Hematopoietic multipotent progenitor cell treated with erythropoietin and hydrocortisone succinate and interleukin-3 and kit ligand, for 4 days (in vitro differentiated cells): ENCODE data around the gene NFIB.

Experiments used
- DNase-seq: peaks from one replicate; pipeline ENCODE4 v3.0.0-alpha.2; 2015

The NFIB gene

DNA sequence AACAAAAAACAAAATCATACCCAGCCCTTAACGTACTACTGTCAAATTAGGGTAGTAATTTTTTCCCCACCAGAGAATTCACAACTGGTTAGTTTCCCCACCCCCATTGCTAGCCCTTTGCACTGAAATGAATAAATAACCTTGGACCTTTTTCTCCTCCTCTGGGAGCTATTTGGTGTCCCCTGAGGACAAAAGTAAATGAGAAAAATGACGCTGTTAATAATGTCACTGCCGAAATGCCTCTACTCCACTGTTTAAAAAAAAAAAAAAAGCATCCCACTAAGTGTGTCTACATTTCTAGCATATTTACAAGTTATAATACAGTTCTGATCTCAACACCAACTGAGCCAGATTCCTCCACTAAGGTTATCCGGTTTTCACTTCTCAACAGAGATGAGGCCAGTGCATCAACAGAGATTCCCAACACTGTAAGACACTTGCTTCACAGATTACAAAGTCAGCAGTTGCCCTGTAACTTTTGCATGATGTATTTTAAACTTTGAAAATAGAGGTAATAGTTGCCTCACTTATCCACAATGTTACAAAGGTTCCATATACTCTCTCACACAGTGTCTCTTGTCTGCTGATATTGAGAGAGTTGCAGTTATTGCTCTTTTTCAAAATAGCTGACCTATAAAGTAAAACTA is 5.1 kb upstream of the NFIB start:
- no peak for DNase-seq

DNA sequence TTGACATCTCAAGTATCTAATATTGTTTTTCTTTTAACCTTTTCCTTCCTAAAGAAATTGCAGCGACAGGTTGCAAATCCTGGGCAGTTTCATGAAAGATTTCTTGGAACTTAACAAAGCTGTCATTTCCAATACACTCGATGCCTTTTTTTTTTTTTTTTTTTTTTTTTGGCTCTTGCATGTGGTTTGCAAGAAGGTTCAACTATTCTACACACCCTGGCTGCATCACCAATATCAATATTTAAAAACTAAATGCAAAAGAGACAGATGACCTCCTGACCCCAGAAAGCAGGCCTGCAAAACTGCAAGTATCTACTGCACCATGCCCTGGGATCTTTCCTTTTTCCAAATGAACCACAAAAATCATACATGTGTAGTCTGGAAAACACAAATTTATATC is 4.4 kb upstream of the NFIB start:
- DNase-seq: no peak

DNA sequence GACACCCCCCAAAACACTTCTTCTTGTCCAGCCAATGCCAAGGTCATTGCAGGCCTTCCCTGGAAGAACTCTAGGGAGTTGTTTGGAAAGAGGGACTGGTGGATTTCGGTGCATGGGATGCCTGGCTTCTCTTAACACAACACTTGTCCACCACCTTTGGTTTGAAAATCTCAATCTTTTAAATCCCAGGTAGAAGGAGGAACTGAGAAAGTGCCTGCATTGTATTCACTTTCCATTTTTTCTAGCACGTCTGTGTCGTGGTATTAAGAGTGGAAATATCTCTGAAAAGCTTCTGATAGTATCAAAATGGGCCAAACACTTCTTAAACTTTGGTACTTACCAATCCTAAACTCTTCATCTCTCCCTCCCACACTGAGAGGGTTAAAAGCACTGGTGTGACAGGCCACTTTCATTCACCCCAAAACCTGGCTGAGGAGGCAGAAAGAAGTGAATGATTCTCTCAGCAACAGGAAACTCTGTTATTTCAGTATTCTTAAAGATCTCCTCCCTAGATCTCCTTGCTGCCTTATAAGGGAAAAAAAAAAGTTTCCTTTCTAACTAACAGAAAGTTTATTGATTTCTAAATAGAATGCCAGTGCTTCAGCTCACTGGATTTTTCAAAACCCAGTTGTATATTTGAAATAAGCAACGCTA is 3.9 kb upstream of the NFIB start:
- DNase-seq: no peak

DNA sequence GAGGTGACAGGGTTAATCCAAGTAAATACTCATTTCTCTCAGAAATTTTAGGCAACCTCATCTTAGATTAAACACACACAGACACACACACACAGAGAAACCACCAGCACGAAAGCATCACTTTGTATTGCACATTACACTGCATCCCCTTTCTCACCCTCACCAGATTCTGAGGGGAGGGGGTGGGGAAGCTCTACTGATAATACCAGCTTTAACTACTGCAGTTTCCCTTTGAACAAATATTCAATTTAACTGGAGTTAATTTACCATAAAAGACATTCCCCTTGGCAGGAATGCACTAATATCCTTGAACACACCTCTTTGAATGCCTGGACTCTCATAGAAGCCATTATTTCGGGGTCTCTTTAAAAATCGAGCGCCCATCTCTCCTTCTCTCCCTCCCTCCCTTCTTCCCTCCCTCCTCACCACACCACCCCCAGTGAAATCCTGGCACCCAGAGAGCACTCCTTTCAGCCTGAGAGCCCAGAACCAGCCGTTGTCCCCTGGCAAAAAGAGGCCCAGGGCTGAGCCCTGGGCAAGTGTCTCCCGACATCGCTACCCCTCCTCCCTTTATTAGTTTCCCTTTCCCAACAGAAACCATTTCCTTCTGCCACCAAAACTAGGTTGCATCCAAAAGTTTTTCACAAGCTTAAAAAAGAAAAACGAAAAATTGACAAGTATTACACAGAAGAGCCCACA is 2.8 kb upstream of the NFIB start:
- no peak for DNase-seq

DNA sequence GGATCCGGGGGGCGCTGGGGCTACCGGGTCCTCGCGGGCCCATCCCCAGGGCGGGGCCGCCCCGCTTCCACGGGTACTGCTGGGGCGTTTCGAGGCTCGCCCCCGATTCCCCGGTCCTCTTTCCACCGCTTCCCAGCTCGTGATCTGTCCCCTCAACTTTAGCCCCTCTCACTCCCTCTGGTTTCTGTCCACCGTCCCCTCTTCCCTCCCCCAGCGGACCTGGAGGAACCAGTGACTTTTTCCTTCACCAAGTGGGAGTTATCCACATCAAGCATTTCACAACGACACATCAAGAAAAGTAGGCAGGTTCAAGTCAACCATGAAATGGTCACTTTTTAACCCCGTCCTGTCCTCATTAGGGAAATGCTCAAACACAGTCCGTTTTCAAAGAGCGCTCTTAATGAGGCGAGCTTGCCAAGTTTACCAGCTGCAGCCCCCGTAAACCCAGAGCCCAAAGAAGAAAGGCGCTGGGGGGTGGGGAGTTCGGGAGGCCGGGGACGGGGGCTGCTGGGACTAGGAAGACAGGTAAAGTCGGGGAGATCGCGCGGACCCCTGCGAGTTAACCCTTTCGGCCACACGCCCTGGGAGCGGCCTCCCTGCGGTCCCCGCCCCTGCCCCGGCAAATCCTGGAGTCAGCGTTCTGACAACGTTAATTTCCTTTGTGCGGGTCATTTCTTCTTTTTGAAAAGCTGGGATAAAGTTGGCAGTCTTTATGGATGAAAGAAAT is 2.1 kb upstream of the NFIB start:
- no peak for DNase-seq

DNA sequence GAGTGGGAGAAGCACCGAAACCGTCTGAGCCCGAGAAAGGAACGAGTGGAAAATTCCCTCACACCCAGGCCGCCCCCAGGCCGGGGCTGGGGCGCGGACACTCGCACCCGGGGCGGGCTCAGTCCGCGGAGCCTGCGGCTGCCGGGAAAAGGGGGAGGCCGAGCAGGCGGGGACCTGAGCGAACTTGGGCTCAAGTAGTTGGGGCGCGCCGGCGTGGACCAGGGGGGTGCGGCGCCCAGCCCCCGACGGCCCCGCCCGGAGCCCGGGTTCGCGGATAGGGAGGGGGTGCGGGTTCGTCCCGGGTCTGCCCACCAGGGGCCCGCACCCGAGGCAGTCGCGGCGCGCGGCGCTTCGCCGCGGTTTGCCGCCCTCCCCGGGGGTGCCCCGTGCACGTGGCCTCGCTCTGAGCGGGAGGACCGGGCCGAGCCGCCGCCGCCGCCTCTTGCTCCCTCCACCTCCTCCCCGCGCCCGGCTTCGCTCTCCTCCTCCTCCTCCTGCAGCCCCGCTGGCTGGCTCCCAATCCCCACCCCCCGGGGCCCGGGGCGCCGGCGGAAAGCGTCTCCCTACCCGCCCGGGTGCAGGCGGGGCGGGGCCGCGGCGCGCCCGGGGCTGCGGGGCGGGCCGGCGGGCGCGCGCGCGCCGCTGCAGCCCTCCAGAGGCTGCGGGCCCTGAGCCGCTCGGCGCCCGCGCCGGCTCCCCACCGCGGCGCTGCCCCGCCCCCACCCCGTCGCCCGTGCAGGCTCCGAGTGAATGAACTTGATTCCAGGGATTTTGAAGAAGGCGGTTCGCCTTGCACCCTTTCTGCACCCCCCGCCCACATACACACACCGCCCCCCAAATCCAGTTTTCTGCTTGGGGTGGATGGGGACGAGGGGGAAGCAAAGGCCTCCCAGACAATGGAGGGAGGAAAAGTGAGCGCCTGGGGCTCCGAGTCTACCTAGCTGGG is 1.3 kb upstream of the NFIB start:
- DNase-seq: peak; percentile 40

DNA sequence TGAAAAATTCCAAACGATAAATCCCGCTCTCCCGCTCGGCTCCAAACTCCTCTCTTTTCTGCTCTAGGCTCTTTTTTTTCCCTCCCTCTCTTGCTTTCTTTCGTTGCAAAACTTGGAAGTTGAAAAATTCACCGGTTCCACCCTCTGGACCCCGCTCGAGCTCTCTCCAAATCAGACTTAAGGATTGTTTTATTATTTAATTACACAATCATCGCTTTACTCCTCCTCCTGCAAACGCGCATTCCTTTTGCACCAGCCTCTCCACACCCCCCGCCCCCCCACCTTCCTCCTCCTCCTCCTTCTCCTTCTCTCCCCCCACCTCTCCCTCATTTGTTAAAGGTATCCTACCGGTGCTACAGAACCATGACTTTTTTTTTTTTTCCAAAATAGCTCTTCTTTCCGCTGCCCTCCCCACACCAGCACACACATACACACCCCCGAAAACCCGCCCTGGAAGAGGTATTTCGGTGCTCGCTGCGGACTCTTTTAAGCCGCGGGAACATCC is 535 bp upstream of the NFIB start:
- DNase-seq: peak; percentile 39

DNA sequence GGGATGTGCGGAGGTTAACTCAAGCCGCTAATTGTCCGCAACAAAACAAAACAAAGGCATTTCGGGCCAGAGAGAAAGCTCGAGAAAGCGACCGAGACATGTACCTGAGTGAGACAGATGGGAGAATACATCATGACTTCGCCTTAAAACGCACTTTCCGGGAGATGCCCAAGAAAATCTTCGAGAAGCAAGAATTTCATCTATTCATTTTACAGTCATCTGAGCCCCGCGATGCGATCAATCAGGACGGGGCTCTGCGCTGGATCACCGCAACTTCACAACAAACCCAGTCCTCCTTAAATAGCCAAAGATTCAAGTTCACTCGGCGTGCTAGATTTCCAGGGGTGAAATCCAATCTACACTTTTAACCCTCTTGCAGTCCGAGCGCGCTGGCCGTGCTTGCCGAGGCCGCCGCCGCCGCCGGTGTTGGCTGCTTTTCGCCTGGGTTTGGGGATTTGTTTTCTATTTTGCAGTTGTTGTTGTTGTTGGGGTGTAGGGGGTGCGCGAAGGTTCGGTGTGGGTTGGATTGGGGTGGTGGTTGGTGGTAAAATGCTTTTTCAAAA is 482 bp downstream of the NFIB start:
- DNase-seq: peak; percentile 28

DNA sequence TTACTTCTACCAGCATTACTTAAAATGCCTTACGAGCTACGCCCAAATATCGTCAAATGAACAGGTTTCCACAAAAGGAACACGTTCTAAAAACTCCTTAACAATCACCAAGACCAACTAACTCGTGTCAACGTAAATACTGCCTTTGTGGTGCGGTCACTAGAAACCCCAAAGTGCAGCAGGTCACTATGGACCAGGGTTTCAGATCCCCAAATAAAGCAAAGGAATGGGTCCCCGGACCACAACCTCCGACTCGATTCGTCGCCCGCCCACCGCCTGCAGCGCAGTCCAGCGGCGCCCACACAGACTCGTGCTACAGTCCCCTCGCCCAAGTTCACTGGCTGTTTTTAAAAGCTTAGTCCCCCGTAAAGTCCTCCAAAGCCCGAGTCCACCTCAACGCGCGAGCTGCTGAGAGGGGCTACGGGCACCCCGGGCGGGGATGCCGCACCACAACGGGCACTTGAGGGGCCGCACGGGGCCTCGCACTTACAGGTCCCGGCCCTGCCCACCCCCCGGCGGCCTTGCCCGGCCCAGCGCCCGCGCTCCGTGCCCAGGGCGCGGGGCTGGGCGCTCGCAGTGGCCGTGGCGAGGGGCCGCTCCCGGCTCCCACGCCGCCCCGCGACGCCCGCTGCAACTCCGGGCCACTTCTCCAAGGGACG is 1.1 kb downstream of the NFIB start:
- DNase-seq: no peak

DNA sequence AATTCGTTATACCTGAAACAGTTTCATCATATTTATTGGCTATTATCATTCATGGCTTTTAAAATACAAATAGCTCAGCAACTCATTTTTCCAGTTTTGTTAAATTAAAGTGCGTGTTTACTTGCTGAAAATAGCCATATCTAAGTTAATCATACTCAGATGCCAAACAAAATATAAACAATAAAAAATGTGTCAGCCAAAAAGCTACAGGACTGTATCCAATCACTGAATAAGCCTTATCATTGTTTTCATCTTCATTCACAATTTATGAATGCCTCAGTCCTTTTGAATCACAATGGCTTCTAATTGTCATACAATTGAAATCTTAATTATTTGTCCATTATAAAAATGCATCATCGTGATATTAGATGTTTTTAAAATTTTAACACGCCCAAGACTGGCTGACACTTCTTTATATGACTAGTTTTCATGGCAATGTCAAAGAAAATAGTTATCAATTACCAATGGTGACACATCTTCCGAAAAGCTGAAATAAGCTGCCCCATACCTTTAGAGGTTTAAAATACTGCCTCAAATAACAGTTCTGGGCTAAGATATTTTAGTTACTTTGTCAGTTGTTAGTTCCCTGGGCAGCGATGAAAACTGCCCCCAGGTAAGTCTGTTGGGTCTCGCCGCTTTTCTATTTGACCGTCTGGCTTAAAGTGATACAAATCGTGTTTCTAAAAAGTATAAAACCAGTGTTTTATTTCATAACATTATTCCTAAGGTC is 1.8 kb downstream of the NFIB start:
- DNase-seq: no peak

DNA sequence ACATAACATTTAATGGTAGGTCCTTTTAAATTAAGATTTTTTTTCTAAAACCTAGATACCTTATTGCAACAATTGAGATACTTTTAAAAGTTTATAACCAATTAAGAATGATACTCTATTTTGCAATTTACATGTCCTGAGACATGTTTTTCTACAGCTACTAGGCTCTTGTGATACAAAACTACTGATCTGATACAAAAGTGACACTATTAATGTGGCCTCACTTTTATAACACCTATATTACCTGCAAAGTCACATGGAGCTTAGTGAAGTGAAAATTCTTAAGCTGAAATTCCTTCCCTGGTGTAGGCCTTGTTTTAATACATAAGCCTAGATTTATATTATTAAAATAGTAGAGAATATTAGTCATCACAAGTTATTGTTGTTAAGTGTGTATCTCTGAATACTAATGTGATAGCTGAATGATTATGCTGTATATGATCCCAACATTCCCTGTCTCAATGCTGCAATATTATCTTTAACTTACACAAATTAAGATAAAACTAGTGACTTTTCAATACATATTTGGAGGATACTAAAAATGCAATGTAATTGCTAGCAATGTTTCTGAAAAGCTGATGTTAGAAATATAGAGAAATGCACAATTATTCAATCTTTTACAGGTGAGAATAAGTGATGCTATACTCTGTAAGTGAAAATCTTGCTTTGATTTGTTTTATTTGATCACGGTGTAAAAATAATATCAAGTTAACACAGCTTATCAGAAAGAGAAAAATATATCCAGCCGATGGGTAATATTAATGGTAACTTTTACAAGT is 2.6 kb downstream of the NFIB start:
- DNase-seq: no peak

DNA sequence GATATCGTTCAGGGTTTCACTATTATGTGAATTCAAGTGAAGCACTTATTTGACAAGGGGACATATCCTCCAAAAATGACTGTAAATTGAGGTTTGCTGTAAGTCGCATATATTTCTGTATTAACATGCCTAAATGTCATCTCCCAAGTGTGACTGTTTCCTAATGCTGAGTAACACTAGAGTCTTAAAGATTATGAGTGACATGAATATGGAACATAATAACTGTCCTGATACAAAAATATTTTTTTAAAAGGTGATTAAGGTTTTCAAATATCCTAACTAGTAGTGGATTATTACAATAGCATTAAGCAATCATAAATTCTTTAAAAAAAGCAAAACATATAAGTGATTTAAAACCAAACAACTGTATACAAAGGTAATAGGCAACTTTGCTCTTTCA is 3.6 kb downstream of the NFIB start:
- no peak for DNase-seq

DNA sequence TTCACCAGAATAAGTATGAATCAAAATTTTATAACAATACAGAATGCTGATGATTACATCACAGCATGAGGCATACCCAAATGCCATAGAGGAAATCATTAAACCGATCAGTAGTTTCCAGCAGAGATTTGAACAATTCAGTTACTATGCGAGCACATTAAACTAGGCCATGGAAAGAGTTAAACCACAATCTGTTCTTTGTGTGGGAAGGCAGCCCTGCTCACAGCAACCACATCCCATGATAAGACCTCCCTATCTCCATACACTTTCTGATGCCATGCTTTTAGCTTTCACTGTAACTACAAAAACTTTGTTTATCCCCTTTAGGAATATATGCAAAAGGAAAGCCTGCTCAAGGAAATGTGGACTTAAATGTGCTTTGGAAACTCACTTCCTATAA is 4.5 kb downstream of the NFIB start:
- peak; percentile 74 for DNase-seq

DNA sequence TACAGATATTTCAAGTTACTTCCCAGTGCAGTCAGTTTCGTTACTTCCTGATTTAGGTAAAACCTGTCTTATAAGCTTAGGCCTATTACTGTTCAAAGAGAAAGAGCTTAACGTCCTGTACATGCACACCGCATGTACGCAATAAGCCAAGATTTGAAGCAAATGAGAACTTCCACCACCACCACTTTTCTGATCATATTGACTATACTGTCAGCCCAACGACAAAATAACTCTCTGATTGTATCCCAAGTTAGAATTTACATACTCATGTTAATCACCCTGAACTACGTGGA is 5.1 kb downstream of the NFIB start:
- DNase-seq: no peak

DNA sequence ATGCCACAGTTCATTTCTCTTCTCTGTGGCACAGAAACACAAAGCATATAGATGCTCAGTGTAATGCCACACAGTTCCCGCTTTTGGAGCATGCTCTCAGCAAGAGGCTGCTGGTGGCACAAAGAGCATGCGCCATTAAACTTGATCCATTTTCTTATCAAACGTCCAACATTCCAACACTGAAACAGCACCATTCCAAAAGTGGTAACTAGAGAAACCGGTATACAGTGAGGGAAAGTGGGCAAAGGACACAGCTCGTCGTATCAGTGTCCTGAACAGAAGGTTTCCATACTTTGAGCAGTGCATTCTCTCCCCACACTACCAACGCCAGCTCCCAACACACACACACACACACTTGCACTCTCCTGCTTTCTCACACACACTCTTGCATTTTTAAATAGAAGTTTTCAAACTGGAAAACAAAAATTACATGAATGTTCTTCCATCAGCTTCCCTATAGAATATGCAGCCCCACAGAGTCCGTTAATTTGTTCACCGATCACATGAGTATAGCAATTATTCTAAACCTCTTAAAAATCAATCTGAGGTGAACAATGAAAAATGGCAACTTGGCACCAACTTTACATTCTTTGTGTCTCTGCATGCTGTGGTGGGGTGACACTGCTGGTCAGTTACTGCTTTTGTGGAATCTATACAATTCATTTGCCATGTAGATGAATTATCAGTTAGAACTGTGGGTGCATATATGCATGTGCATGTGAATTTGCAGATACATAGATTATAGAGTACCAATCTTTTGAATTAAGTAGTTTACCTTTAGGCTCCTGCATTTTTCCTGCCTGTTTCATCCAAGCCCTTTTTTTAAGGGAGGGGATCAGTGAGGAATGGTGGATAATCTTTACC is 5.7 kb downstream of the NFIB start:
- DNase-seq: no peak

DNA sequence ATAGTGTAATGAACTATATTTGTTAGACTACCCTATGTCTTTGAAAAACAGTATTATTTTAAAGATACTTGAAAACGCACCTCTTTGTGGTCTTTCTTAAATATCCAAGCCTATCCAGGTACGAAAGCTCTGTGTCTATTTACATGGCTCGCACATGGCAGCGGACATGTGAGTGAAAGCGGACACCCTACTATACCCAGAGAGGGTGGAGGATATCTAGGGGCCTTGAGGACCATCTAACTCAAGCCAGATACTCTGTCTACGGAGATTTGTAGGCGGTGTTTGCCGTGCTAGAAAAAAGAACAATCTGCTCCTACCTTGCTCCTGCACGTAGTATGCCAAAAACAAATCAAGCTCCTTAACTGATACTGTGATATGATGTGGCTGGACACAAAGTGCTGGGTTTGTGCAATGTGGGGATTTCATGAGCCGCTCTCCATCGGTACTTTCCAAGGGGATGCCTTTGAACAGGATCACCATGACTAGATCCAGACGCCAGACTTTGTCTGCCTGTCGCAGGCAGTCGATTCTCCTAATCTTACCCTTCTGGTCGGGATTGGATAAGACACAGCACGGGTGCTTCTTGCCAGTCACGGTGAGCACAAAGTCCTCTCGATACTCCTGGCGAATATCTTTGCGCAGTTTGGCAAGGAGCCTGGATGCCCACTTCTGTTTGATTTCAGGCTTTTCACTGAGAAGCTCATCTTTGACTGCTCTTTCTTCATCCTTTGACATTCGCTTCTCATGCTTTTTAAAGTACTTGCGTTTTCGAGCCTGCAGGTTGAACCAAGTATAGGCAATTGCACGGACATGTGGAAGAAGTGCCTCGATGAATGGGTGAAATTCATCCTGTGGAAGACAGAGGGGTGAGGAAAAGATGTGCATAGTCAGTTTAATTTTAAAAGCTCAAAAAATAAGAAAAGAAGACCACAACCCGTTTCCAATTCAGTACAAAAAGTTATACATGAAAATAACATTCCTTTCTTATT is 7.0 kb downstream of the NFIB start:
- DNase-seq: no peak

DNA sequence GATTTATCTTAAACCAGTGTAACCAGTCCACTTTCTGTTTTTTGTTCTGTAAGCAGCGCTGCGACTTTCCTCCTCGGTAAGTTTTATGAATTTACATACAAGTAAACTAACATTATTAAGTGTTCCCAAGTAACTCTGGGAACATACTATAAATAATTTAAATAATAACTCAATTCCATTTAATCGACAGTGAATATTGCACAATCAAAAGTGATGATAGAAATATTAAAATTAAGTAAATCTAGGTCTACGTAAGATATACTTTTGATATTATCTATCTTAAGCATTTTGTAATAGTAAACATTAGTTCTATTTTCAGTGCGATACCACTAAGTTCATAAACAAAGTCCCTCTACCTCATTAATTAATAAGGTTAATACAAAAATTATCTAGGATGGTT is 7.8 kb downstream of the NFIB start:
- DNase-seq: no peak

DNA sequence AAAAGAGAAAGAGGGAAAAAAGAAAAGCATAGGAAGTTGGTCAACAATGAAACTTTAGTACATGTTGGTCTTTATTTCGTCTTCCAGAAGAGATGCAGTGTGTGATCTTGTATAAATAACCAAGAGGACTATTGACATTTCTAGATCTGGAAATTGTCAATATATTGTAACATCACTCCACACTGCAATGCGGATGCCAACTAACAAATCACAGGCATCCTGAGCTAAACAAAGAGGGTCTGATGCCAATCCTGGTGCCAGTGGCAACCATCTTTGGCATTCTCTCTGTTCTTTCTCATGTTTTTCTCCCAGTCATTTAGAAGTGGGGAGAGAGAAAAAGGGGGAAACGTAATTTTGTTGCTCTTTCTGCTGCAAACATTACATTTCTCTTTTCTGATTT is 9.7 kb downstream of the NFIB start:
- DNase-seq: no peak
